Measurements from ENCODE around the gene FAM98B. TPM values are rescaled to one million over a fixed set of nuclear protein-coding genes. Genes with fewer than 3 reads are reported as not detected.

The FAM98B gene
- total RNA-seq, 2 donors from 2014 or later: 7.9 to 8.6 TPM

- WGBS, 2 donors: 89 to 91% methylated on average over 2 of the region's 2 CpGs
- TF ChIP-seq POLR2A (IDR thresholded peaks at IDR 0.05) (no peak), CTCF (IDR thresholded peaks at IDR 0.05) (no peak)
- Histone ChIP-seq H3K27me3 (no peaks in the 10 kb centered on the region), H3K27ac (no peak overlapping the region), H3K4me1 (no peaks in the 10 kb centered on the region), H3K9me3 (no peaks in the 10 kb centered on the region), H3K4me3 (no peak overlapping the region), H3K36me3 (replicated peaks in 1 of 2; ENCODE audit: insufficient read depth in 1 of 2, low read depth in 2 of 2) (peaks cover 0 to 7% of the 10 kb centered on the region in 2 donors)
- no peak for ATAC-seq
- no peak for DNase-seq
- intact Hi-C loops (cut with DNase I): no loop called here
Observed at GRCh38 chr15:38471974-38472373, 18.0 kb downstream of the FAM98B start.

- ATAC-seq (peak; percentile 89), DNase-seq (peak; percentile 14 to 55 (median 30))
- intact Hi-C loops (cut with DNase I): no loop called here
- Histone ChIP-seq H3K4me1 (no peaks in the 10 kb centered on the region), H3K27me3 (no peaks in the 10 kb centered on the region), H3K36me3 (replicated peaks in 1 of 2; ENCODE audit: insufficient read depth in 1 of 2, low read depth in 2 of 2) (peaks cover 0 to 7% of the 10 kb centered on the region in 2 donors), H3K27ac (no peak overlapping the region), H3K9me3 (no peaks in the 10 kb centered on the region), H3K4me3 (no peak overlapping the region)
- TF ChIP-seq CTCF (IDR thresholded peaks at IDR 0.05) (peak; percentile 16 to 75 (median 67)), POLR2A (IDR thresholded peaks at IDR 0.05) (no peak)
- 22 to 40% methylated on average over 4 of the region's 4 CpGs for WGBS, 2 donors
Observed at GRCh38 chr15:38474155-38474757, 20.3 kb downstream of the FAM98B start.

- no peaks in the 10 kb centered on the region for H3K27me3 ChIP-seq
- H3K36me3 ChIP-seq (replicated peaks in 1 of 2; ENCODE audit: insufficient read depth in 1 of 2, low read depth in 2 of 2): peaks cover 0 to 7% of the 10 kb centered on the region in 2 donors
- WGBS, 2 donors: 79 to 88% methylated on average over 2 of the region's 2 CpGs
- H3K4me1 ChIP-seq: no peaks in the 10 kb centered on the region
- no peak overlapping the region for H3K27ac ChIP-seq
- intact Hi-C loops (cut with DNase I): no loop called here
- H3K9me3 ChIP-seq: no peaks in the 10 kb centered on the region
- DNase-seq (no peak), ATAC-seq (no peak)
- TF ChIP-seq POLR2A (IDR thresholded peaks at IDR 0.05) (no peak), CTCF (IDR thresholded peaks at IDR 0.05) (no peak)
- H3K4me3 ChIP-seq: no peak overlapping the region
Observed at GRCh38 chr15:38475361-38475760, 21.4 kb downstream of the FAM98B start.

GRCh38 chr15:38476120-38476519, 22.2 kb downstream of the FAM98B start:
- DNase-seq (no peak), ATAC-seq (no peak)
- no peaks in the 10 kb centered on the region for H3K9me3 ChIP-seq
- 96 to 97% methylated on average over 1 of the region's 1 CpG for WGBS, 2 donors
- no peaks in the 10 kb centered on the region for H3K27me3 ChIP-seq
- H3K4me3 ChIP-seq: no peak overlapping the region
- H3K36me3 ChIP-seq (replicated peaks in 1 of 2; ENCODE audit: insufficient read depth in 1 of 2, low read depth in 2 of 2): peaks cover 0 to 7% of the 10 kb centered on the region in 2 donors
- H3K27ac ChIP-seq: no peak overlapping the region
- TF ChIP-seq CTCF (IDR thresholded peaks at IDR 0.05) (no peak), POLR2A (IDR thresholded peaks at IDR 0.05) (no peak)
- H3K4me1 ChIP-seq: no peaks in the 10 kb centered on the region
- intact Hi-C loops (cut with DNase I): no loop called here

- Histone ChIP-seq H3K36me3 (replicated peaks in 1 of 2; ENCODE audit: insufficient read depth in 1 of 2, low read depth in 2 of 2) (peaks cover 0 to 7% of the 10 kb centered on the region in 2 donors), H3K27ac (no peak overlapping the region), H3K27me3 (no peaks in the 10 kb centered on the region), H3K9me3 (no peaks in the 10 kb centered on the region), H3K4me1 (no peaks in the 10 kb centered on the region), H3K4me3 (no peak overlapping the region)
- intact Hi-C loops (cut with DNase I): no loop called here
- DNase-seq (no peak), ATAC-seq (no peak)
- no peak for TF ChIP-seq CTCF (IDR thresholded peaks at IDR 0.05)
- 68 to 72% methylated on average over 4 of the region's 4 CpGs for WGBS, 2 donors
Observed at GRCh38 chr15:38477637-38478036, 23.7 kb downstream of the FAM98B start.

Data from body of pancreas (tissue), 4 donors.